ENCODE results near the gene DNAJC5G. TPM values are rescaled to one million over a fixed set of nuclear protein-coding genes. Genes with fewer than 3 reads are reported as not detected.

Gene DNAJC5G
- total RNA-seq, 1 experiment from 2014 or later: 0.25 TPM

GRCh38 chr2:27236626-27237025 lies 38.6 kb upstream of the DNAJC5G start:
- Mint-ChIP-seq H3K27ac (ENCODE audit: unreplicated experiment) (no peak overlapping the region), H3K4me1 (ENCODE audit: low read depth, unreplicated experiment) (no peaks in the 10 kb centered on the region), H3K36me3 (ENCODE audit: insufficient read depth, unreplicated experiment) (peaks cover 86% of the 10 kb centered on the region), H3K9me3 (ENCODE audit: unreplicated experiment) (no peaks in the 10 kb centered on the region), H3K27me3 (ENCODE audit: insufficient read depth, unreplicated experiment) (no peaks in the 10 kb centered on the region), H3K4me3 (ENCODE audit: unreplicated experiment) (no peak overlapping the region)
- ChIA-PET POLR2A (no interaction called here), CTCF (no interaction called here)
- intact Hi-C loops (cut with micrococcal nuclease; ENCODE audit: unreplicated experiment): no loop called here
- no peaks in the 10 kb centered on the region for H3K4me1 ChIP-seq
- H3K4me3 ChIP-seq (ENCODE audit: low read depth, low read length): no peak overlapping the region
- no peaks in the 10 kb centered on the region for H3K27me3 ChIP-seq (replicated peaks; ENCODE audit: control insufficient read depth, insufficient read depth, low read length)
- no TSS peak for BruUV-seq (replicated peaks)
- no peaks in the 10 kb centered on the region for H3K9me3 ChIP-seq
- H3K36me3 ChIP-seq (ENCODE audit: control insufficient read depth, insufficient read depth, low read length): peaks cover 18% of the 10 kb centered on the region
- TF ChIP-seq CTCF (IDR thresholded peaks at IDR 0.05; ENCODE audit: insufficient read depth in 1 of 2, low read depth in 1 of 2, low read length in 1 of 2, severe bottlenecking in 1 of 2, unreplicated experiment in 1 of 2): no peak
- peak in 1 of 2 experiments; percentile 22 for DNase-seq

DNA sequence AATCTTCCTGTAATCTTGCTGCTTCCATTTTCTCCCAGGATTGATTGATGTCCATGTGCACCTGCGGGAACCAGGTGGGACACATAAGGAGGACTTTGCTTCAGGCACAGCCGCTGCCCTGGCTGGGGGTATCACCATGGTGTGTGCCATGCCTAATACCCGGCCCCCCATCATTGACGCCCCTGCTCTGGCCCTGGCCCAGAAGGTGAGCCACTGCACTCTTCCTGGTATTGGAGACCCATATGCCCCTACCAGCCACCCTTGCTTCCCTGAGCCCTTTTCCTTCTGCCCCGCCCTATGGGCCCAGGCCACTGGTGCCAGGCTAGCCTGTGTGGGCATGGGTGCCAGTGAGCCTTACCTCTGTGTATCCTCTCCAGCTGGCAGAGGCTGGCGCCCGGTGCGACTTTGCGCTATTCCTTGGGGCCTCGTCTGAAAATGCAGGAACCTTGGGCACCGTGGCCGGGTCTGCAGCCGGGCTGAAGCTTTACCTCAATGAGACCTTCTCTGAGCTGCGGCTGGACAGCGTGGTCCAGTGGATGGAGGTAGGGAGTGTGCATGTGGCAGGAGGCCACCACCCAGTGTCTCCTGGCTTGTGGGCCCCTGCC lies 37.8 kb upstream of the DNAJC5G start:
- Mint-ChIP-seq H3K4me1 (ENCODE audit: low read depth, unreplicated experiment) (no peaks in the 10 kb centered on the region), H3K36me3 (ENCODE audit: insufficient read depth, unreplicated experiment) (peaks cover 86% of the 10 kb centered on the region), H3K27ac (ENCODE audit: unreplicated experiment) (no peak overlapping the region), H3K9me3 (ENCODE audit: unreplicated experiment) (no peaks in the 10 kb centered on the region), H3K4me3 (ENCODE audit: unreplicated experiment) (no peak overlapping the region), H3K27me3 (ENCODE audit: insufficient read depth, unreplicated experiment) (no peaks in the 10 kb centered on the region)
- no peak overlapping the region for H3K4me3 ChIP-seq (ENCODE audit: low read depth, low read length)
- ChIA-PET POLR2A (no interaction called here), CTCF (no interaction called here)
- peaks cover 12% of the 10 kb centered on the region for H3K36me3 ChIP-seq (ENCODE audit: control insufficient read depth, insufficient read depth, low read length)
- DNase-seq: peak in 1 of 2 experiments; percentile 29
- TF ChIP-seq CTCF (IDR thresholded peaks at IDR 0.05; ENCODE audit: insufficient read depth in 1 of 2, low read depth in 1 of 2, low read length in 1 of 2, severe bottlenecking in 1 of 2, unreplicated experiment in 1 of 2): no peak
- no TSS peak for BruUV-seq (replicated peaks)
- no peaks in the 10 kb centered on the region for H3K9me3 ChIP-seq
- no peaks in the 10 kb centered on the region for H3K27me3 ChIP-seq (replicated peaks; ENCODE audit: control insufficient read depth, insufficient read depth, low read length)
- intact Hi-C loops (cut with micrococcal nuclease; ENCODE audit: unreplicated experiment): no loop called here
- H3K4me1 ChIP-seq: no peaks in the 10 kb centered on the region

DNA sequence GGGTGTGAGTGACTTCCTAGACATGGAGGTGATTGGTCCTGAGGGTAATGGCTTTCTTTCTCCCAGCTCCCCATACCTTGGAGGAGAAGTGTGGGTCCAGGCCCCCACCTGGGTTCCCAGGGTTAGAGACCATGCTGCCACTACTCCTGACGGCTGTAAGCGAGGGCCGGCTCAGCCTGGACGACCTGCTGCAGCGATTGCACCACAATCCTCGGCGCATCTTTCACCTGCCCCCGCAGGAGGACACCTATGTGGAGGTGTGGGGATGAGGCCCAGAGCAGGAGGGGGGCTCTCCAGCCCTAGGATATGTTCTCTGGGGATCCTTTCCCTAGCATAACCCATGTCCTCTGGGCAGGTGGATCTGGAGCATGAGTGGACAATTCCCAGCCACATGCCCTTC lies 36.3 kb upstream of the DNAJC5G start:
- Mint-ChIP-seq H3K9me3 (ENCODE audit: unreplicated experiment) (no peaks in the 10 kb centered on the region), H3K4me1 (ENCODE audit: low read depth, unreplicated experiment) (no peaks in the 10 kb centered on the region), H3K27ac (ENCODE audit: unreplicated experiment) (no peak overlapping the region), H3K27me3 (ENCODE audit: insufficient read depth, unreplicated experiment) (no peaks in the 10 kb centered on the region), H3K4me3 (ENCODE audit: unreplicated experiment) (no peak overlapping the region), H3K36me3 (ENCODE audit: insufficient read depth, unreplicated experiment) (peaks cover 84% of the 10 kb centered on the region)
- no peak for DNase-seq
- BruUV-seq (replicated peaks): no TSS peak
- H3K9me3 ChIP-seq: no peaks in the 10 kb centered on the region
- intact Hi-C loops (cut with micrococcal nuclease; ENCODE audit: unreplicated experiment): no loop called here
- POLR2A ChIA-PET: no interaction called here
- no peaks in the 10 kb centered on the region for H3K4me1 ChIP-seq
- H3K36me3 ChIP-seq (ENCODE audit: control insufficient read depth, insufficient read depth, low read length): peaks cover 6% of the 10 kb centered on the region; the same call in 1 of the 2 replicates
- no peak overlapping the region for H3K4me3 ChIP-seq (ENCODE audit: low read depth, low read length)
- H3K27me3 ChIP-seq (replicated peaks; ENCODE audit: control insufficient read depth, insufficient read depth, low read length): no peaks in the 10 kb centered on the region
- CTCF ChIA-PET: no interaction called here
- TF ChIP-seq CTCF (IDR thresholded peaks at IDR 0.05; ENCODE audit: insufficient read depth in 1 of 2, low read depth in 1 of 2, low read length in 1 of 2, severe bottlenecking in 1 of 2, unreplicated experiment in 1 of 2): no peak
